Pons (tissue), 1 donor: ENCODE results near the gene CDH2.

ENCODE experiments used
- DNase-seq: peaks from one replicate; pipeline ENCODE4 v3.0.0-alpha.2; 2016; ENCODE audit warnings: low spot score

Gene CDH2

GRCh38 chr18:28086670-28087552, 90.0 kb downstream of the CDH2 start:
- peak; percentile 98 for DNase-seq

GRCh38 chr18:28081516-28081915, 95.4 kb downstream of the CDH2 start:
- no peak for DNase-seq

GRCh38 chr18:28080876-28081300, 96.0 kb downstream of the CDH2 start:
- DNase-seq = no peak

- DNase-seq = no peak
These were observed 97.0 kb downstream of the CDH2 start for GRCh38 chr18:28079883-28080282.

GRCh38 chr18:28078849-28079248, 98.1 kb downstream of the CDH2 start:
- DNase-seq = no peak

- DNase-seq = no peak
These were observed 98.6 kb downstream of the CDH2 start for GRCh38 chr18:28078298-28078697.

- peak; percentile 81 for DNase-seq
These were observed 101.4 kb downstream of the CDH2 start for GRCh38 chr18:28075501-28075900.

- DNase-seq = no peak
These were observed 102.9 kb downstream of the CDH2 start for GRCh38 chr18:28074076-28074475.

- no peak for DNase-seq
These were observed 103.3 kb downstream of the CDH2 start for GRCh38 chr18:28073658-28074057.

GRCh38 chr18:28071199-28071598, 105.7 kb downstream of the CDH2 start:
- peak; percentile 60 for DNase-seq

- no peak for DNase-seq
These were observed 108.7 kb downstream of the CDH2 start for GRCh38 chr18:28068207-28068606.

GRCh38 chr18:28067346-28067745, 109.6 kb downstream of the CDH2 start:
- no peak for DNase-seq

- no peak for DNase-seq
These were observed 111.1 kb downstream of the CDH2 start for GRCh38 chr18:28065793-28066186.

- no peak for DNase-seq
These were observed 111.7 kb downstream of the CDH2 start for GRCh38 chr18:28065031-28065792.

- DNase-seq = no peak
These were observed 113.0 kb downstream of the CDH2 start for GRCh38 chr18:28063926-28064325.

GRCh38 chr18:28063271-28063761, 113.6 kb downstream of the CDH2 start:
- peak; percentile 45 for DNase-seq

GRCh38 chr18:28062443-28062842, 114.5 kb downstream of the CDH2 start:
- no peak for DNase-seq

- no peak for DNase-seq
These were observed 117.1 kb downstream of the CDH2 start for GRCh38 chr18:28059861-28060260.

GRCh38 chr18:28050545-28050944, 126.4 kb downstream of the CDH2 start:
- no peak for DNase-seq

- no peak for DNase-seq
These were observed 128.3 kb downstream of the CDH2 start for GRCh38 chr18:28048612-28049011.

GRCh38 chr18:28045880-28046279, 131.1 kb downstream of the CDH2 start:
- no peak for DNase-seq

GRCh38 chr18:28045176-28045810, 131.6 kb downstream of the CDH2 start:
- DNase-seq = peak; percentile 52
